Measurements from ENCODE around the gene RALGPS2. TPM values are rescaled to one million over a fixed set of nuclear protein-coding genes. Genes with fewer than 3 reads are reported as not detected.

The RALGPS2 gene
- total RNA-seq, 1 donor from 2014 or later: 47.8 TPM

- no peaks in the 10 kb centered on the region for H3K9me3 Mint-ChIP-seq
- H3K4me1 Mint-ChIP-seq (ENCODE audit: unreplicated experiment): peaks cover 8% of the 10 kb centered on the region
- no peaks in the 10 kb centered on the region for H3K27me3 Mint-ChIP-seq
- peaks cover 23% of the 10 kb centered on the region for H3K36me3 Mint-ChIP-seq
- H3K27ac Mint-ChIP-seq: no peak overlapping the region
- H3K4me3 Mint-ChIP-seq: no peak overlapping the region
- no peak for DNase-seq (ENCODE audit: extremely low spot score, unreplicated experiment)
- no peak for TF ChIP-seq CTCF (conservative IDR thresholded peaks at IDR 0.05)
Measured at GRCh38 chr1:178818416-178818815, 93.4 kb downstream of the RALGPS2 start.

- peaks cover 8% of the 10 kb centered on the region for H3K4me1 Mint-ChIP-seq (ENCODE audit: unreplicated experiment)
- H3K36me3 Mint-ChIP-seq: peaks cover 30% of the 10 kb centered on the region
- no peak for DNase-seq (ENCODE audit: extremely low spot score, unreplicated experiment)
- no peak overlapping the region for H3K27ac Mint-ChIP-seq
- no peaks in the 10 kb centered on the region for H3K27me3 Mint-ChIP-seq
- no peak for TF ChIP-seq CTCF (conservative IDR thresholded peaks at IDR 0.05)
- H3K4me3 Mint-ChIP-seq: no peak overlapping the region
- peaks cover 5% of the 10 kb centered on the region for H3K9me3 Mint-ChIP-seq
Measured at GRCh38 chr1:178819123-178819522, 94.1 kb downstream of the RALGPS2 start.

- no peak for TF ChIP-seq CTCF (conservative IDR thresholded peaks at IDR 0.05)
- Mint-ChIP-seq H3K4me1 (ENCODE audit: unreplicated experiment) (peaks cover 8% of the 10 kb centered on the region), H3K36me3 (peaks cover 36% of the 10 kb centered on the region), H3K27me3 (no peaks in the 10 kb centered on the region), H3K4me3 (no peak overlapping the region), H3K27ac (no peak overlapping the region), H3K9me3 (peaks cover 12% of the 10 kb centered on the region)
- DNase-seq (ENCODE audit: extremely low spot score, unreplicated experiment): no peak
Measured at GRCh38 chr1:178821134-178821866, 96.3 kb downstream of the RALGPS2 start.

GRCh38 chr1:178825167-178825566 is 100.1 kb downstream of the RALGPS2 start:
- H3K4me1 Mint-ChIP-seq (ENCODE audit: unreplicated experiment): no peaks in the 10 kb centered on the region

GRCh38 chr1:178844436-178844835 is 119.4 kb downstream of the RALGPS2 start:
- Mint-ChIP-seq H3K9me3 (no peaks in the 10 kb centered on the region), H3K27me3 (no peaks in the 10 kb centered on the region), H3K36me3 (peaks cover 10% of the 10 kb centered on the region), H3K4me1 (ENCODE audit: unreplicated experiment) (no peaks in the 10 kb centered on the region), H3K27ac (no peak overlapping the region), H3K4me3 (no peak overlapping the region)
- DNase-seq (ENCODE audit: extremely low spot score, unreplicated experiment): no peak
- no peak for TF ChIP-seq CTCF (conservative IDR thresholded peaks at IDR 0.05)

More at GRCh38 chr1:178825167-178825566, 100.1 kb downstream of the RALGPS2 start:
- peaks cover 51% of the 10 kb centered on the region for H3K36me3 Mint-ChIP-seq
- peaks cover 18% of the 10 kb centered on the region for H3K9me3 Mint-ChIP-seq
- DNase-seq (ENCODE audit: extremely low spot score, unreplicated experiment): no peak
- no peak overlapping the region for H3K4me3 Mint-ChIP-seq
- no peak for TF ChIP-seq CTCF (conservative IDR thresholded peaks at IDR 0.05)
- H3K27ac Mint-ChIP-seq: no peak overlapping the region
- H3K27me3 Mint-ChIP-seq: no peaks in the 10 kb centered on the region

Measured in type B pancreatic cell (in vitro differentiated cells).